Thyroid gland (tissue), 4 donors: ENCODE measurements around the gene MYO18B. TPM values are rescaled to one million over a fixed set of nuclear protein-coding genes. Genes with fewer than 3 reads are reported as not detected.

Experiments
- DNase-seq, 2 donors: peaks; one replicate each; pipeline ENCODE4 v3.0.0-alpha.2; 2019
- H3K27ac ChIP-seq, 3 donors: fragments of 200-600 bp; sonication (generic); 1 replicate in 2 of 3; 2 replicates in 1 of 3; pipeline ENCODE4 v1.5.1; 2016 to 2019; ENCODE audit warnings: mild to moderate bottlenecking in 1 of 3, moderate library complexity in 1 of 3
- H3K27me3 ChIP-seq: fragments of 200-600 bp; sonication (generic); one replicate; pipeline ENCODE4 v1.5.1; 2019
- H3K36me3 ChIP-seq, 2 donors: fragments of 200-600 bp; sonication (generic); one replicate each; pipeline ENCODE4 v1.5.1; 2016 to 2019
- H3K4me1 ChIP-seq, 2 donors: fragments of 200-600 bp; sonication (generic); one replicate each; pipeline ENCODE4 v1.5.1; 2017 to 2019
- H3K4me3 ChIP-seq, 3 donors: fragments of 200-600 bp; sonication (generic); replicated peaks in 1 of 3; 1 replicate in 2 of 3; 2 replicates in 1 of 3; pipeline ENCODE4 v1.5.1; 2016; ENCODE audit warnings: mild to moderate bottlenecking in 1 of 3
- H3K9me3 ChIP-seq: fragments of 200-600 bp; sonication (generic); one replicate; pipeline ENCODE4 v1.5.1; 2017
- CTCF ChIP-seq, 6 experiments: fragments of 200-600 bp in 3 of 6; fragments of 450-650 bp in 3 of 6; sonication (generic) in 3 of 6; IDR thresholded peaks; one replicate each; pipeline ENCODE4 v1.5.1; 2016 to 2019; ENCODE audit warnings: antibody characterized with exemption in 6 of 6, mild to moderate bottlenecking in 2 of 6, inconsistent platforms in 1 of 6, moderate library complexity in 1 of 6
- POLR2A ChIP-seq, 2 donors: fragments of 450-650 bp; IDR thresholded peaks; one replicate each; pipeline ENCODE4 v1.6.1; 2017; ENCODE audit warnings: antibody characterized with exemption in 2 of 2, mild to moderate bottlenecking in 2 of 2, moderate library complexity in 1 of 2
- WGBS, 2 donors: methylation state at CpG; one replicate each; pipeline ENCODE4 v1.1.5; 2017; 5-methylcytosine and 5-hydroxymethylcytosine counted together
- intact Hi-C: fragments of 100-400 bp; cut with DNase I; formaldehyde crosslinking; loops from one replicate; pipeline ENCODE4 v1.15.1; 2023
- total RNA-seq, 4 donors: library from RNA; depleted of rRNA; stranded (reverse); fragments of >200 nt; gene quantifications; one replicate each; pipeline ENCODE4 v1.2.3, GENCODE V29; 2016

Gene MYO18B
- total RNA-seq, 4 donors from 2014 or later: 0.33 TPM; not detected in 3

DNA sequence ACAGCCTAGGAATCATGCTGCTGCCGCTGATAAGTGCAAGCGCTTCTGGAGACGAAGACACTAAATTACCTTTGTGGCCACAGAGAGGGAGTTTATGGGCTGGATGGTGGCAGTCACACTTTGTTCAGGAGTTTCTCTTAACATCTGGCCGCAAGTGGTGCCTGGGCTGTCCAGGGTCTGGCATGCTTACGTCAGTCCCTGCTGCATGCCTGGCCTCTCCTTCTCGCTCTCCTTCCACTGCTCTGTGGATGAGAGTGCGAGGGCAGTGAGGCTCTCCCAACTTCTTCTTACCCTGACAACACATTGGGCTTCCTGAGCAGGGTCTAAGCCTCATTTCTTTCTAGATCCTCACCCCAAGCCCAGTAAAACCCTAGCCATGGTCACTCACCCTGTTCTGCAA lies 266.6 kb downstream of the MYO18B start:
- H3K27ac ChIP-seq: no peak overlapping the region
- DNase-seq: no peak
- 73 to 76% methylated on average over 7 of the region's 7 CpGs for whole genome bisulfite sequencing, 2 donors
- no peaks in the 10 kb centered on the region for H3K36me3 ChIP-seq
- H3K4me3 ChIP-seq: no peak overlapping the region
- TF ChIP-seq POLR2A (IDR thresholded peaks at IDR 0.05) (no peak), CTCF (IDR thresholded peaks at IDR 0.05) (no peak)
- no peaks in the 10 kb centered on the region for H3K9me3 ChIP-seq
- H3K27me3 ChIP-seq: no peaks in the 10 kb centered on the region
- no peaks in the 10 kb centered on the region for H3K4me1 ChIP-seq
- intact Hi-C loops: no loop called here

DNA sequence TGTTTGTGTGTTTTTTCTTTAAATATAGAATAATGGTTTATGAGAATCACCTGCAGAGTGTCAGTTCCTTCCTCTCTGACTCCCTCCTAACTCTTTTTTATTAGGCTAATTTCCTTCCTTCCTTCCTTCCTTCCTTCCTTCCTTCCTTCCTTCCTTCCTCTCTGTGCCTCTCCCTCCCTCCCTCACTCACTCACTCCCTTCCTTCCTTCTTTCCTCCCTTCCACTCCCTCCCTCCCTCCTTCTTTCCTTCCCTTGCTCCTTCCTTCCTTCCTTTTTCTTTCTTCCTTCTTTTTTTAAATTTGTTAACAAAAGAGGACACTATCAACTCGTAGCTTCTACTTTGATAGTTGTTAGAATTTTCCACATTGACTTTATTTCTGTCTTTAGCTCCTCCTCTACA lies 274.9 kb downstream of the MYO18B start:
- DNase-seq: no peak
- H3K27ac ChIP-seq: no peak overlapping the region
- no peaks in the 10 kb centered on the region for H3K9me3 ChIP-seq
- intact Hi-C loops: no loop called here
- no peaks in the 10 kb centered on the region for H3K36me3 ChIP-seq
- no peaks in the 10 kb centered on the region for H3K4me1 ChIP-seq
- 51 to 62% methylated on average over 1 of the region's 1 CpG for WGBS, 2 donors
- TF ChIP-seq POLR2A (IDR thresholded peaks at IDR 0.05) (no peak), CTCF (IDR thresholded peaks at IDR 0.05) (no peak)
- H3K4me3 ChIP-seq: no peak overlapping the region
- no peaks in the 10 kb centered on the region for H3K27me3 ChIP-seq

GRCh38 chr22:26017932-26018331 lies 275.9 kb downstream of the MYO18B start:
- intact Hi-C loops: no loop called here
- Histone ChIP-seq H3K27ac (no peak overlapping the region), H3K27me3 (no peaks in the 10 kb centered on the region), H3K9me3 (no peaks in the 10 kb centered on the region), H3K4me3 (no peak overlapping the region), H3K36me3 (no peaks in the 10 kb centered on the region), H3K4me1 (no peaks in the 10 kb centered on the region)
- DNase-seq: no peak
- TF ChIP-seq POLR2A (IDR thresholded peaks at IDR 0.05) (no peak), CTCF (IDR thresholded peaks at IDR 0.05) (no peak)
- WGBS, 2 donors: 37 to 59% methylated on average over 4 to 5 of the region's 5 CpGs

DNA sequence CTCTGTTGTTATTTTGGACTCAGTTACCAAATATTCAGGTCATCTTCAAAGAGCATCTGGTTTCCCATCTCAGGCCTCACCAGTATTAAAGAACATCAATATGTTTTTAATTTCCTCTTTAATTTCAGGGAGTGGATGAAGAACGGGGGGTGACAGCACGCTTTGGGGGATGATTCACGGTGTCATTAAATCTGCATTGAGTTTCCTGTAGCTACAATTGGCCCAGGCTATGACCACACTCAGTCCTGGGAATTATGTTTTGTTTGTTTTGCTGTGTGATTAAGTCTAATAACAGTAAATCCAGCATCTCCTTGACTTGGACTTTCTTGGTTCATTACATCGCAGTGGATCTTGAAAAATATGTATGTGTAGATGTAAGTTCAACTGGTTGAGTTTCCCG lies 277.6 kb downstream of the MYO18B start:
- intact Hi-C loops: no loop called here
- WGBS, 2 donors: 80 to 81% methylated on average over 5 of the region's 5 CpGs

DNA sequence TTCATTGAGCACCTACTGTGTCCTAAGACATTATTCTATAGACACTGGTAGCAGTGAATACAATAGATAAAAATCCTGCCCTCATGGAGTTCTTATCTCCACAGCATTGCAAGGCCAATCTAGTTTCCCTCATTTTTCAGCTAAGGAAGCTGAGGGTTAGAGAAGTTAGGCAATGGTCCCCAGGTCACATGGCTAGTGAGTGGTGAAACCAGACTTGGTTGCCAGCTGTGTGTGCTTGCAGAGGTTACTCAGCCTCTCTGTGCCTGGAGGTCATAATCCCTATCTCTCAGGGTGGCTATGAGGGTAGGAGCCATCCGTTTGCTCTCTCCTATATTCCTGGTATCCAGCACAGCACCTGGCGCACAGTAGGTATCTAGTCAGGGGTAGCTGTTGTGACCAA lies 279.5 kb downstream of the MYO18B start:
- 89 to 96% methylated on average over 2 of the region's 2 CpGs for WGBS, 2 donors
- Histone ChIP-seq H3K27me3 (no peaks in the 10 kb centered on the region), H3K36me3 (no peaks in the 10 kb centered on the region), H3K4me3 (no peak overlapping the region), H3K27ac (no peak overlapping the region), H3K4me1 (no peaks in the 10 kb centered on the region), H3K9me3 (no peaks in the 10 kb centered on the region)
- intact Hi-C loops: no loop called here
- TF ChIP-seq POLR2A (IDR thresholded peaks at IDR 0.05) (no peak), CTCF (IDR thresholded peaks at IDR 0.05) (no peak)
- DNase-seq: no peak

More for the DNA sequence above, 277.6 kb downstream of the MYO18B start:
- no peak overlapping the region for H3K27ac ChIP-seq
- no peaks in the 10 kb centered on the region for H3K9me3 ChIP-seq
- no peaks in the 10 kb centered on the region for H3K4me1 ChIP-seq
- H3K4me3 ChIP-seq: no peak overlapping the region
- no peaks in the 10 kb centered on the region for H3K36me3 ChIP-seq
- no peaks in the 10 kb centered on the region for H3K27me3 ChIP-seq
- DNase-seq: no peak
- TF ChIP-seq POLR2A (IDR thresholded peaks at IDR 0.05): no peak
- no peak for TF ChIP-seq CTCF (IDR thresholded peaks at IDR 0.05)
